ENCODE data around the gene ABHD15. TPM values are rescaled to one million over a fixed set of nuclear protein-coding genes. Genes with fewer than 3 reads are reported as not detected.
A peak's percentile ranks its signal among the peaks of the same experiment; 100 is the strongest.

Gene ABHD15
- total RNA-seq, 1 experiment from 2014 or later: 10.5 TPM

- no peaks in the 10 kb centered on the region for H3K9me3 Mint-ChIP-seq (ENCODE audit: unreplicated experiment)
- ChIA-PET CTCF (no interaction called here), POLR2A (no interaction called here)
- H3K4me3 ChIP-seq (ENCODE audit: low read depth, low read length): no peak overlapping the region
- intact Hi-C loops (cut with micrococcal nuclease; ENCODE audit: unreplicated experiment): no loop called here
- H3K9me3 ChIP-seq: no peaks in the 10 kb centered on the region
- DNase-seq: peak in 1 of 2 experiments; percentile 32
- peaks cover 1% of the 10 kb centered on the region; the same call in 1 of the 2 replicates for H3K36me3 ChIP-seq (ENCODE audit: control insufficient read depth, insufficient read depth, low read length)
- BruUV-seq (replicated peaks): no TSS peak
- peaks cover 32% of the 10 kb centered on the region for H3K36me3 Mint-ChIP-seq (ENCODE audit: insufficient read depth, unreplicated experiment)
- H3K27ac Mint-ChIP-seq (ENCODE audit: unreplicated experiment): no peak overlapping the region
- H3K4me1 ChIP-seq: peaks cover 10% of the 10 kb centered on the region
- no peaks in the 10 kb centered on the region for H3K27me3 ChIP-seq (replicated peaks; ENCODE audit: control insufficient read depth, insufficient read depth, low read length)
- peaks cover 6% of the 10 kb centered on the region for H3K4me1 Mint-ChIP-seq (ENCODE audit: low read depth, unreplicated experiment)
- TF ChIP-seq CTCF (IDR thresholded peaks at IDR 0.05; ENCODE audit: insufficient read depth in 1 of 2, low read depth in 1 of 2, low read length in 1 of 2, severe bottlenecking in 1 of 2, unreplicated experiment in 1 of 2): no peak
- H3K27me3 Mint-ChIP-seq (ENCODE audit: insufficient read depth, unreplicated experiment): no peaks in the 10 kb centered on the region
- H3K4me3 Mint-ChIP-seq (ENCODE audit: unreplicated experiment): no peak overlapping the region
These were observed 5.2 kb upstream of the ABHD15 start for GRCh38 chr17:29571883-29572681.

- no peak for TF ChIP-seq CTCF (IDR thresholded peaks at IDR 0.05; ENCODE audit: insufficient read depth in 1 of 2, low read depth in 1 of 2, low read length in 1 of 2, severe bottlenecking in 1 of 2, unreplicated experiment in 1 of 2)
- BruUV-seq (replicated peaks): no TSS peak
- Mint-ChIP-seq H3K36me3 (ENCODE audit: insufficient read depth, unreplicated experiment) (peaks cover 32% of the 10 kb centered on the region), H3K4me1 (ENCODE audit: low read depth, unreplicated experiment) (peaks cover 6% of the 10 kb centered on the region), H3K4me3 (ENCODE audit: unreplicated experiment) (no peak overlapping the region), H3K27me3 (ENCODE audit: insufficient read depth, unreplicated experiment) (no peaks in the 10 kb centered on the region), H3K27ac (ENCODE audit: unreplicated experiment) (no peak overlapping the region), H3K9me3 (ENCODE audit: unreplicated experiment) (no peaks in the 10 kb centered on the region)
- Histone ChIP-seq H3K4me1 (peaks cover 10% of the 10 kb centered on the region), H3K9me3 (no peaks in the 10 kb centered on the region), H3K27me3 (replicated peaks; ENCODE audit: control insufficient read depth, insufficient read depth, low read length) (no peaks in the 10 kb centered on the region), H3K4me3 (ENCODE audit: low read depth, low read length) (no peak overlapping the region), H3K36me3 (ENCODE audit: control insufficient read depth, insufficient read depth, low read length) (peaks cover 1% of the 10 kb centered on the region; the same call in 1 of the 2 replicates)
- ChIA-PET POLR2A (no interaction called here), CTCF (no interaction called here)
- intact Hi-C loops (cut with micrococcal nuclease; ENCODE audit: unreplicated experiment): no loop called here
- DNase-seq: peak in 1 of 2 experiments; percentile 32
These were observed 4.6 kb upstream of the ABHD15 start for GRCh38 chr17:29571486-29571882.

GRCh38 chr17:29570521-29570920, 3.7 kb upstream of the ABHD15 start:
- CTCF ChIA-PET: interaction anchor here (0.7 to 0.8 kb wide), 2 partner anchors 47 to 1121 kb away, joined by 3 read pairs; no protein-coding TSS in a partner anchor
- H3K4me1 Mint-ChIP-seq (ENCODE audit: low read depth, unreplicated experiment): peaks cover 6% of the 10 kb centered on the region

More at GRCh38 chr17:29570521-29570920, 3.7 kb upstream of the ABHD15 start:
- H3K4me3 Mint-ChIP-seq (ENCODE audit: unreplicated experiment): peak overlapping the region; percentile 5
- POLR2A ChIA-PET: interaction anchor here (0.5 to 0.6 kb wide), 2 partner anchors 164 to 276 kb away, joined by 3 to 5 read pairs; partner anchors contain the start of gene NUFIP2
- DNase-seq: no peak
- Histone ChIP-seq H3K4me3 (ENCODE audit: low read depth, low read length) (no peak overlapping the region), H3K9me3 (no peaks in the 10 kb centered on the region), H3K4me1 (peaks cover 10% of the 10 kb centered on the region), H3K36me3 (ENCODE audit: control insufficient read depth, insufficient read depth, low read length) (peaks cover 1% of the 10 kb centered on the region; the same call in 1 of the 2 replicates), H3K27me3 (replicated peaks; ENCODE audit: control insufficient read depth, insufficient read depth, low read length) (no peaks in the 10 kb centered on the region)
- TSS peak; percentile 29 for BruUV-seq (replicated peaks)
- H3K27ac Mint-ChIP-seq (ENCODE audit: unreplicated experiment): no peak overlapping the region
- H3K27me3 Mint-ChIP-seq (ENCODE audit: insufficient read depth, unreplicated experiment): no peaks in the 10 kb centered on the region
- intact Hi-C loops (cut with micrococcal nuclease; ENCODE audit: unreplicated experiment): no loop called here
- H3K9me3 Mint-ChIP-seq (ENCODE audit: unreplicated experiment): no peaks in the 10 kb centered on the region
- peaks cover 39% of the 10 kb centered on the region for H3K36me3 Mint-ChIP-seq (ENCODE audit: insufficient read depth, unreplicated experiment)
- no peak for TF ChIP-seq CTCF (IDR thresholded peaks at IDR 0.05; ENCODE audit: insufficient read depth in 1 of 2, low read depth in 1 of 2, low read length in 1 of 2, severe bottlenecking in 1 of 2, unreplicated experiment in 1 of 2)

All from Caco-2 (cell line).